Stomach (tissue), 19 donors: ENCODE results near the gene ZNF578. TPM values are rescaled to one million over a fixed set of nuclear protein-coding genes. Genes with fewer than 3 reads are reported as not detected.

Experiments
- DNase-seq, 2 donors: peaks; one replicate each; pipeline versions ENCODE4 v3.0.0 to v3.0.0-alpha.2; 2013 to 2019
- H3K27ac ChIP-seq, 5 donors: fragments of 200-600 bp in 4 of 5; sonication (generic) in 4 of 5; one replicate each; pipeline ENCODE4 v1.5.1; 2013 to 2019; ENCODE audit warnings: mild to moderate bottlenecking in 1 of 5, moderate library complexity in 1 of 5
- H3K27me3 ChIP-seq, 3 donors: fragments of 200-600 bp; sonication (generic); one replicate each; pipeline ENCODE4 v1.5.1; 2017 to 2019; ENCODE audit warnings: mixed run types in 1 of 3
- H3K36me3 ChIP-seq, 4 donors: fragments of 200-600 bp; sonication (generic); 1 replicate in 3 of 4; 2 replicates in 1 of 4; pipeline ENCODE4 v1.5.1; 2016 to 2019
- H3K4me1 ChIP-seq, 4 donors: fragments of 200-600 bp; sonication (generic); one replicate each; pipeline ENCODE4 v1.5.1; 2016 to 2019
- H3K4me3 ChIP-seq, 4 donors: fragments of 200-600 bp; sonication (generic) in 3 of 4; one replicate each; pipeline ENCODE4 v1.5.1; 2016 to 2019; ENCODE audit warnings: mild to moderate bottlenecking in 1 of 4
- H3K9me3 ChIP-seq, 4 donors: fragments of 200-600 bp; sonication (generic); one replicate each; pipeline ENCODE4 v1.5.1; 2016 to 2019
- EP300 ChIP-seq: sonication (generic); formaldehyde crosslinking; IDR thresholded peaks from one replicate; pipeline ENCODE4 v1.6.1; 2017; ENCODE audit warnings: antibody characterized with exemption
- POLR2A ChIP-seq, 4 donors: fragments of 450-650 bp; IDR thresholded peaks; one replicate each; pipeline ENCODE4 v1.6.1; 2016; ENCODE audit warnings: antibody characterized with exemption in 4 of 4, control low read depth in 2 of 4, mild to moderate bottlenecking in 1 of 4, moderate library complexity in 1 of 4
- POLR2AphosphoS5 ChIP-seq, 3 donors: sonication (generic); formaldehyde crosslinking; IDR thresholded peaks; one replicate each; pipeline ENCODE4 v1.6.1; 2016; ENCODE audit warnings: antibody characterized with exemption in 3 of 3
- WGBS, 5 donors: extraction: QIAGEN DNeasy Blood & Tissue Kit in 3 of 5; methylation state at CpG; one replicate each; pipeline versions ENCODE4 v1.1.5 to v1.1.7; 2013 to 2018; 5-methylcytosine and 5-hydroxymethylcytosine counted together
- intact Hi-C: fragments of 100-400 bp; cut with DNase I; formaldehyde crosslinking; loops from one replicate; pipeline ENCODE4 v1.15.1; 2023; ENCODE audit warnings: low total_unique reads
- long read RNA-seq, 10 donors: transcript quantifications; one replicate each; lab custom pipeline, GENCODE V29; 2026
- polyA plus RNA-seq, 3 donors: library from polyadenylated mRNA; stranded (reverse); fragments of 200-250 nt; gene quantifications; one replicate each; pipeline ENCODE4 v1.2.3, GENCODE V29; 2013
- total RNA-seq, 5 donors: library from RNA; depleted of rRNA; stranded (reverse); fragments of >200 nt; gene quantifications; one replicate each; pipeline versions ENCODE4 v1.1.0 to v1.2.3, GENCODE V29; 2014 to 2016
- TF ChIP-seq, protein P1 (sequence below), 7 experiments: fragments of 450-650 bp in 4 of 7; fragments of 200-600 bp in 3 of 7; sonication (generic) in 3 of 7; IDR thresholded peaks; one replicate each; pipeline ENCODE4 v1.5.1; 2016 to 2019; ENCODE audit warnings: antibody characterized with exemption in 7 of 7, control low read depth in 2 of 7, mild to moderate bottlenecking in 1 of 7
- donor health status: healthy with polysubstance abuse.
- donor health status: Bipolar disorder and iron deficiency.
- donor health status: healthy.

ZNF578 gene
- total RNA-seq (1 to 10 TPM in 1 of 5 donors, under 1 TPM in 1, not detected in 3; 0.45 to 4.4 TPM), polyA plus RNA-seq (under 1 TPM in 2 of 3 donors, not detected in 1; 0.25 to 0.43 TPM)
- long read RNA-seq, donor 1 = 0 reads
- long read RNA-seq, donor 2 = 0 reads
- long read RNA-seq, donor 3 = 0 reads
- long read RNA-seq, donor 4 = 0 reads
- long read RNA-seq, donor 5 = 0 reads
- long read RNA-seq, donor 6, full-length matches to known transcripts = 2 of 2 reads
- long read RNA-seq, donor 6, partial matches to known transcripts = 0 of 2 reads
- long read RNA-seq, donor 6, other reads (novel, unspliced or antisense) = 0 of 2 reads
- long read RNA-seq, donor 7 = 0 reads
- long read RNA-seq, donor 8, partial matches to known transcripts = 0 of 1 reads
- long read RNA-seq, donor 8, other reads (novel, unspliced or antisense) = 0 of 1 reads
- long read RNA-seq, donor 9, full-length matches to known transcripts = 2 of 2 reads
- long read RNA-seq, donor 9, partial matches to known transcripts = 0 of 2 reads
- long read RNA-seq, donor 9, other reads (novel, unspliced or antisense) = 0 of 2 reads
- long read RNA-seq, donor 10 = 0 reads

DNA sequence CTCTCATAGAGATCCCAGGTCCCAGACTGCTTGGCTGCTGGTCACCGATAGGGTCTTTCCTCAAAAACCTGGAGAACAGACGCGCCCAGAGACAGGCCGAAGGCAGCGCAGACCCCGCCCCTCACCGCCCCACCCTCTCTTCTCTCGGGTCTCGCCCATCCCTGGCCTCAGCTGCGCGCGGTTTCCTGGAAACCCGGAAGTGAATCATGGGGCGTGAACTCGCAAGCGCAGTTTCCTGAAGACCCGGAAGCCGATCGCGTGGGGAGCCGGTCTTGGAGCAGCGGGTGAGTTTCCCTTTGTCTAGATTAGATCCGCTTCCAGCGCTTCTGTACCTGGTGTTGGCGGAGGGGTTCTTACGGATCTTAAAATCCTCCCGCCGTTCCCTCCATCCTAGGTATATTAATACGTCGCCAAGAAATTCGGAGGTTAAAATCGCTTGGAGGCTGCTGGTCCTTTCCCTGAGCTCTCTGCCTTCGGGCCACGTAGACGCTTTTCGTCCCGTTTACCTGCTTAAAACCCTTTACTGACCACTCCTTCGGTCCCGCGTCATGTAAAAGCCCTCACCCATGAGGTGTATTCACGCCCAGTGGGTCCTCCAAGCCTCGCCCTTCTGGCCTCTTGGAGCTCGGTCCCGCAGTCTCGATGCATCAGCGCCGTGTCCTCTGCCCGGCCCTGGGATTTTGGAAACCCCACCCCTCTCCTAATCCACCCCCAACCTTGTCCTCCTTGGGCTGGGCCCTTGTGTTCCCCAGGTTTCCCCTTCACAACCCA, at the start of gene ZNF578:
ZNF578 (plus strand) TSS at position 230 of the 771 bp plus-strand sequence. CDS start 48,293 bp downstream, outside the sequence.
- 4 to 6% (median 5%) methylated on average over 46 to 48 of the region's 48 CpGs for WGBS, 5 donors
- Histone ChIP-seq H3K9me3 (peaks cover 22 to 99% (median 91%) of the 10 kb centered on the region in 4 donors), H3K27ac (peak within 1 kb of the TSS in 2 of 5 donors; percentile 19 to 34), H3K4me1 (peaks cover 4 to 9% (median 8%) of the 10 kb centered on the region in 4 donors), H3K36me3 (peaks cover 11 to 40% (median 23%) of the 10 kb centered on the region in 4 donors), H3K27me3 (peaks cover 0 to 15% (median 5%) of the 10 kb centered on the region in 3 donors), H3K4me3 (peak within 1 kb of the TSS; percentile 53 to 66 (median 57))
- TF ChIP-seq, protein P1, sequence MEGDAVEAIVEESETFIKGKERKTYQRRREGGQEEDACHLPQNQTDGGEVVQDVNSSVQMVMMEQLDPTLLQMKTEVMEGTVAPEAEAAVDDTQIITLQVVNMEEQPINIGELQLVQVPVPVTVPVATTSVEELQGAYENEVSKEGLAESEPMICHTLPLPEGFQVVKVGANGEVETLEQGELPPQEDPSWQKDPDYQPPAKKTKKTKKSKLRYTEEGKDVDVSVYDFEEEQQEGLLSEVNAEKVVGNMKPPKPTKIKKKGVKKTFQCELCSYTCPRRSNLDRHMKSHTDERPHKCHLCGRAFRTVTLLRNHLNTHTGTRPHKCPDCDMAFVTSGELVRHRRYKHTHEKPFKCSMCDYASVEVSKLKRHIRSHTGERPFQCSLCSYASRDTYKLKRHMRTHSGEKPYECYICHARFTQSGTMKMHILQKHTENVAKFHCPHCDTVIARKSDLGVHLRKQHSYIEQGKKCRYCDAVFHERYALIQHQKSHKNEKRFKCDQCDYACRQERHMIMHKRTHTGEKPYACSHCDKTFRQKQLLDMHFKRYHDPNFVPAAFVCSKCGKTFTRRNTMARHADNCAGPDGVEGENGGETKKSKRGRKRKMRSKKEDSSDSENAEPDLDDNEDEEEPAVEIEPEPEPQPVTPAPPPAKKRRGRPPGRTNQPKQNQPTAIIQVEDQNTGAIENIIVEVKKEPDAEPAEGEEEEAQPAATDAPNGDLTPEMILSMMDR (IDR thresholded peaks at IDR 0.05) = no peak
- no peak for TF ChIP-seq POLR2A (IDR thresholded peaks at IDR 0.05)
- TF ChIP-seq POLR2AphosphoS5 (IDR thresholded peaks at IDR 0.05) = peak in 1 of 3 donors; percentile 31
- TF ChIP-seq EP300 = no peak
- intact Hi-C loops = no loop called here
- peak; percentile 43 to 97 for DNase-seq

GRCh38 chr19:52410276-52410675, 43.1 kb upstream of the ZNF578 start:
- no peak for DNase-seq
- Histone ChIP-seq H3K27ac (no peak overlapping the region), H3K9me3 (peaks cover 54 to 100% (median 85%) of the 10 kb centered on the region in 4 donors), H3K4me1 (no peaks in the 10 kb centered on the region), H3K27me3 (no peaks in the 10 kb centered on the region), H3K36me3 (peaks cover 65 to 99% (median 93%) of the 10 kb centered on the region in 4 donors), H3K4me3 (no peak overlapping the region)
- 89 to 98% (median 96%) methylated on average over 6 of the region's 6 CpGs for WGBS, 5 donors
- intact Hi-C loops = no loop called here
- no peak for TF ChIP-seq EP300
- TF ChIP-seq POLR2A (IDR thresholded peaks at IDR 0.05) = no peak
- TF ChIP-seq, protein P1 (IDR thresholded peaks at IDR 0.05) = no peak
- no peak for TF ChIP-seq POLR2AphosphoS5 (IDR thresholded peaks at IDR 0.05)

- H3K36me3 ChIP-seq = peaks cover 11 to 45% (median 39%) of the 10 kb centered on the region in 4 donors
- TF ChIP-seq POLR2AphosphoS5 (IDR thresholded peaks at IDR 0.05) (no peak), EP300 (no peak), POLR2A (IDR thresholded peaks at IDR 0.05) (no peak)
- TF ChIP-seq, protein P1 (IDR thresholded peaks at IDR 0.05) = no peak
- WGBS, 5 donors = 94 to 97% (median 95%) methylated on average over 5 of the region's 5 CpGs
- intact Hi-C loops = no loop called here
- H3K9me3 ChIP-seq = peaks cover 63 to 100% (median 97%) of the 10 kb centered on the region in 4 donors
- no peak overlapping the region for H3K27ac ChIP-seq
- no peaks in the 10 kb centered on the region for H3K4me1 ChIP-seq
- DNase-seq = no peak
- no peak overlapping the region for H3K4me3 ChIP-seq
- H3K27me3 ChIP-seq = no peaks in the 10 kb centered on the region
These were observed 37.6 kb upstream of the ZNF578 start for GRCh38 chr19:52415711-52416110.

DNA sequence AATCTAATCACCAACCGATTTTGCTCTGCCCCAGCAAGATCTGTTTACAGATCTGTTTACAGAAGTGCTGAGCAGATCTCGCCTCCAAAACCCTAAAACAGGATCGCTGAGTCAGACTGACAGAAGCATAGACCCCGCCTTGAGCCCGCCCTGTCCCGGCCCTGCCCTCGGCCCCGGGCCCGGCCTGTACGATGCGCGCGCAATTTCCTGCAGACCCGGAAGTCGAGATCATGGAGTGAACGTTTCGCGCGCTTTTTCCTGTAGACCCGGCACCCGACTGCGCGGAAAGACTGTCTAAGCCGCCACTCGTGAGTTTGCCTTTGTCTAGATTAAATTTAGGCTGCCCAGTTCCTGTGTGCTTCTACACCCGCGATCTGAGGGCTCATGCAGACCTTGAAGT, 24.4 kb upstream of the ZNF578 start, which contains the start of gene ZNF534:
ZNF534 (plus strand) TSS at position 212 of the 400 bp plus-strand sequence. CDS start 2,327 bp downstream, outside the sequence.
- Histone ChIP-seq H3K4me1 (no peaks in the 10 kb centered on the region), H3K4me3 (no peak within 1 kb of the TSS), H3K9me3 (peaks cover 34 to 98% (median 83%) of the 10 kb centered on the region in 4 donors), H3K36me3 (peaks cover 0 to 63% (median 2%) of the 10 kb centered on the region in 4 donors), H3K27me3 (no peaks in the 10 kb centered on the region), H3K27ac (no peak within 1 kb of the TSS)
- 51 to 66% (median 60%) methylated on average over 27 of the region's 27 CpGs for WGBS, 5 donors
- intact Hi-C loops = no loop called here
- no peak for TF ChIP-seq POLR2AphosphoS5 (IDR thresholded peaks at IDR 0.05)
- TF ChIP-seq, protein P1 (IDR thresholded peaks at IDR 0.05) = no peak
- TF ChIP-seq EP300 = no peak
- TF ChIP-seq POLR2A (IDR thresholded peaks at IDR 0.05) = no peak
- no peak for DNase-seq
